Ammon's horn (tissue), 1 donor: Measurements from ENCODE around the gene HOXD11.

ENCODE experiments used
- DNase-seq: peaks from one replicate; pipeline ENCODE4 v3.0.0-alpha.2; 2016; ENCODE audit warnings: low spot score

The HOXD11 gene

GRCh38 chr2:176081837-176082524 is 25.1 kb upstream of the HOXD11 start:
- DNase-seq, result no peak

GRCh38 chr2:176082525-176082823 is 24.6 kb upstream of the HOXD11 start:
- no peak for DNase-seq

- DNase-seq, result no peak
Observed at GRCh38 chr2:176082824-176083751, 24.0 kb upstream of the HOXD11 start.

GRCh38 chr2:176083796-176084261 is 23.3 kb upstream of the HOXD11 start, which contains the start of gene EVX2:
Gene EVX2 (minus strand): TSS chr2:176083962. CDS start chr2:176083776, 186 bp downstream.
- DNase-seq, result no peak

- no peak for DNase-seq
Observed at GRCh38 chr2:176084611-176085119, 22.4 kb upstream of the HOXD11 start.

GRCh38 chr2:176085120-176085788 is 21.8 kb upstream of the HOXD11 start:
- DNase-seq, result no peak

GRCh38 chr2:176085861-176086771 is 21.0 kb upstream of the HOXD11 start:
- DNase-seq, result peak; percentile 65

- DNase-seq, result no peak
Observed at GRCh38 chr2:176087330-176088047, 19.6 kb upstream of the HOXD11 start.

GRCh38 chr2:176088048-176088936 is 18.8 kb upstream of the HOXD11 start:
- peak; percentile 55 for DNase-seq

GRCh38 chr2:176088937-176089842 is 17.9 kb upstream of the HOXD11 start:
- DNase-seq, result no peak

- no peak for DNase-seq
Observed at GRCh38 chr2:176089843-176090395, 17.2 kb upstream of the HOXD11 start.

GRCh38 chr2:176090862-176091261 is 16.2 kb upstream of the HOXD11 start:
- no peak for DNase-seq

- no peak for DNase-seq
Observed at GRCh38 chr2:176091329-176092258, 15.5 kb upstream of the HOXD11 start.

- DNase-seq, result no peak
Observed at GRCh38 chr2:176092270-176093144, 14.6 kb upstream of the HOXD11 start, which contains the start of gene HOXD13. Gene HOXD13 (plus strand): TSS chr2:176092721. CDS start chr2:176092891, 170 bp downstream.

GRCh38 chr2:176093145-176093897 is 13.8 kb upstream of the HOXD11 start:
- no peak for DNase-seq
